Stimulated activated CD8-positive, alpha-beta memory T cell treated with anti-CD3 and anti-CD28 coated beads, Interleukin-7, amount 100 ng/mL, for 4 hours (primary cell): Measurements from ENCODE around the gene STRIP1.
"Not testable (repeated sequence)": the region's sequence is repeated elsewhere in the genome, so short reads cannot be mapped to it uniquely, and the experiment has no call there.

Experiments used
- DNase-seq, 2 donors: peaks; one replicate each; pipeline ENCODE4 v3.0.0-alpha.2; 2020; ENCODE audit warnings: low read depth in 2 of 2

STRIP1 gene

DNA sequence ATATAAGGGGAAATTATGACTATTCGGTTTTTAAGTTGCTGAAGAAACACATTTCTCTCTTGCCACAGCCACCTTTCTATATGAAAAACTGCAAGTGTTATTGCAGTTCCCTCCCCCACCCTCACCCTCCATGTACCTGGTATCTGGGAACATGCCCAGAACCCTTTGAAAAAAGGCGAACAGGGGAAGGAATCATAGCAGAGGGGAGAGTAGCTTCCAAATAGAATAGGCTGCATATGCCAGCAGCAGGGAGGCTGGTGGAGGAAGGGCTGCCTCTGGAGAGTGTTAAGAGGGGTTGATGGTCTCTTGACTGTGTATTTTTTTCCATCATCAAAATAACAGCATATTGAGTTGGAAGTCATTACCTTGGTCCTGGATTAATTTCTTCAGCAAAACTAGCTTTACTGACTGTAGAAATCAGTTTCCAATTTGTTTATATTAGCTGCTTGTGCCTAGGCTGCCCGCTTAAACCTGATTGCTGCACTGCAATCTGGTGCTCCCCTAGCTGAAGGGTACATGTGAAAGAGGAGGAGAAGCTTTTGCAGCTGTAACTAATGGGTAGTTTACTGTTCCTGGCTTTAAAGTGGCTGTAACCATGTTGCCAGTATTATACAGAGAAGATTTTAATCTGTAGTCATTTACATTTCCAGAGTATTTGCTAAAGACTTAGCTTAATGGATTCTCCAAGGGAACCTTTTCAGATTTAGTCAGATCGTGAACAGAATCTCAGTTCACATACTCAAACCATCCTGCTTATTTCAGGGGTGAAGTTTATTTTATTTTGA is 27.2 kb upstream of the STRIP1 start:
- no peak for DNase-seq

DNA sequence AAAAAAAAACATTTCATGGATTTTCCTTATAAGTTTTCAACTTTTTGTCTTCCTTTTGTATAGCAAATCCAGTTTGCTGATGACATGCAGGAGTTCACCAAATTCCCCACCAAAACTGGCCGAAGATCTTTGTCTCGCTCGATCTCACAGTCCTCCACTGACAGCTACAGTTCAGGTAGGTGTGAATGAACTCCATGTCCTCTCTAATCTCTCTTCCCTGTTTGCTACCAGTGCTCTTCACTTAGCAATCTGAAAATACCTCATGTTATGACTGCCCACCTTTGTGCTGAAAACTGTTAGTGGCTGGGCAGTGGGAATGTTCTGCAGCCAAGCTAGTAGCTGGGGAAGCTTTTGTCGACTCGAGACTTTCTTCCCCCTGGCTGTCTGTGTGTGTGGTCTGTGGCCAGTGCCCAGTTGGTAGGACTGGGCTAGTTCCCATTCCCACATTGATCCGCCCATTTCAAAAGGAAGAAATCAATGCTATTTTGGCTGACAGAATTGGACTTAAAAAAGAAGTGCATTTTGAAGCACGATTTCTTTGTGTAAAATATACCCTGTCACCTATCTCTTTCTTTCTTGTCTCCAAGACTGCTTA is 25.4 kb upstream of the STRIP1 start:
- DNase-seq, result no peak

DNA sequence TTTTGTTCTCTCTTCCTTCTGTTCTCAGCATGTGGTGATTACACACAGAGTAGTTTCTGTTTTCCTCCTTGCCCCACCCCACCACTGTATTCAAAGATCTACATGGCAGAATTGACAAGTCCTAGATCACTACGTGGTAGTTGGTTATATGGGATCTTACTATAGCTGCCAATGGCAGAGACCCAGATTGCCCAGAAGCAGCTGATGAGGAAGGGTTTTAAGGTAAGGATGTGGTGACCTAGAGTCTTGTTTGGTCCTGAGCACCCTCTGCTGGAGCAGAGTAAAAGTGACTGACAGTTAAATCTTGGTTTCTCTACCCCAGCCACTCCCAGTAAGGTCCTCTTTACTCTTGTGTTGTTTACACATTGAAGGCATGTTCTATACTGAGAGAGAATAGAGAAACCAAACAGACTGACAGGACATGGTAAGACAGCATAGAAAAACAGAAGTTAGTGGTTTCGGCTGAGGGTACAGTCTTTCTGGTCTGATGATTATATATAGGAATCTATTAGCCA is 22.8 kb upstream of the STRIP1 start:
- DNase-seq, result no peak

DNA sequence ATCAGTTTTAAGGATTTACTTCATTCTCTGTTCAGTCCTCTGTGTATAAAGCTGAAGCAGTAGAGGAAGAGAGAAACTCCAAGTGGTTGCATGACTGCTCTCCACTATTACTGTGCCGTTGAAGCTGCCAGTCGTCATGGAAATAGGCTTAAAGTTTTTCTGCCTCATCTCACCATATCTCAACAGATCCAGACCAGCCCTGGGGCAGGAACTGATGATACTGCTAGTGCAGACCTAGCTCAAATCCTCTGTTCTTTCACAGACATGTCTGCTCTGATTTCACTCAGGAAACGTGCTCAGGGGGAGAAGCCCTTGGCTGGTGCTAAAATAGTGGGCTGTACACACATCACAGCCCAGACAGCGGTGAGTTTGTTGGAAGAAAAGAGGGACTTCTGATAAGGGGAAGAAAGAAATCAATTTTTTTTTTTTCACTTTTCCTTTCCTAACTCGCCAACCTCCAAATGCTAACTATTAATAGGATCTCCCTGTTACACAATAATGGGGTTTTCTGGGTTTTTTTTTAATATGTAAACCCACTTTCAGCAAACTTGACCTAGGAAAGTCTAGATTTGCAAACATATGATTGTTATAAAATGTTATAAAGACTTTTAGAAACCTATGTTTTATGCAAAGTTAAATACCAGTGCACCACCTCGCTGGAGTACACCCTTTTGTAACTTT is 22.2 kb upstream of the STRIP1 start:
- DNase-seq, result no peak

DNA sequence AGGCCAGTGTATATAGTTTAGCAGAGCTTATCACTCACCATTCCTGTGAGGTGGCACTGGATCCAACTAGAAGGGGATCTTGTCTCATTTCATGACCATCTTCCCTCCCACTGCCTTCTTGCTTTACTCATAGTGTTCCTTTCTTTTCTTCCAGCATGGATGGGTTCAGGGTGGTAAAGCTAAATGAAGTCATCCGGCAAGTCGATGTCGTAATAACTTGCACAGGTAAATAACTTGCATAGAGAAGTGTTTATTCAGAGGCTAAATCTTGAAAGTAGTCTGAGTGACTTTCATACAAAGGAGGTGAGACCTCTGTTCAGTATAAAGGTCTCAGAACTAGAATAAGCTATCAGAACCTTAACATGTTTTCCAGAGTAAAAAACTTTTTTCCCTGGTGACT is 16.6 kb upstream of the STRIP1 start:
- DNase-seq, result no peak

DNA sequence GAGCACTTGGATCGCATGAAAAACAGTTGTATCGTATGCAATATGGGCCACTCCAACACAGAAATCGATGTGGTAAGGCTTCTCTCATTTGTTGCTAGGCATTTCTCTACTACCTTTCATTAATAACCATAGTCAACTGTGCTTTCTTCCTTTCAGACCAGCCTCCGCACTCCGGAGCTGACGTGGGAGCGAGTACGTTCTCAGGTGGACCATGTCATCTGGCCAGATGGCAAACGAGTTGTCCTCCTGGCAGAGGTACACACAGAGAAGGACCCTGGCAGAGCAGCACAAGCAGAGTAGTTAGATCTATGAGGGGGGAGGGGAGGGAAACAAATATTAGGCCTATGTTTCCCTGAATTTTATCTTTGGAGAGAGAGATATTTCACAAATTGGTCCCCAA is 16.0 kb upstream of the STRIP1 start:
- DNase-seq, result no peak

DNA sequence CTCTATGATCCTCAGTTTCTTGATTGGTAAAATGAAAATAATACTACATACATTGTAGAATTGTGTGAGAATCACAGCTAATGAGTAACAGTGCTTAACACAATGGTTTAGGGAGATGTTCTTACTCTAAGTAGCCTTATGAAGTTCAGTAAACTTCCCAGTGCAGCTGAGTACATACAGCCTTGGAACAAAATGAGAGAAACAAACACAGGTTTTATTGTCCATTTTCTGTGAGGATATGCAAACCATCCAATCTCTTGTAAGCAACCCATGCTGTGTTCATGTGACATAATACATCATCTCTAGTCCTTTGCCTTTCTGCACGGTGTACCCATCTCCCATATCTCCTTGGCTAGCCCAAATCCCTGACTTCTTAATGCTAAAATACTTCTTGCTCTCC is 14.7 kb upstream of the STRIP1 start:
- no peak for DNase-seq

DNA sequence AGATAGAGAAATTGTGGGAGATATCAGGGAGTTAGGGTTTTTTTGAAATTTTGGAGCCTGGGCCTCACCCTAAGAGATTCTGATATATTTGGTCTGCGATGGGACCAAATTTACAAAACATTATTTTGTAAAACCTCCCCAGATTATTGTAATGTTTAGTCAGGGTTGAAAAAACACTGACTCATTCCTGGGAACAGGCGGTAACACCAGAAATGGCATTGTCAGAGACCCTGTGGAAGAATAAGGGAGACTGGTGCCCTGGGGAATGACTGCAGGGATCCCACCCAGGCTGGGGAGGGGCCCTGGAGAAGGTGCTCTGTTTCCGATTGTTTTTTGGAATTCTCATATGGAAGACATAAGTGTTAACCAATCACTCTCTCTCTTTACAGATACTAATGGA is 13.1 kb upstream of the STRIP1 start:
- DNase-seq, result no peak

DNA sequence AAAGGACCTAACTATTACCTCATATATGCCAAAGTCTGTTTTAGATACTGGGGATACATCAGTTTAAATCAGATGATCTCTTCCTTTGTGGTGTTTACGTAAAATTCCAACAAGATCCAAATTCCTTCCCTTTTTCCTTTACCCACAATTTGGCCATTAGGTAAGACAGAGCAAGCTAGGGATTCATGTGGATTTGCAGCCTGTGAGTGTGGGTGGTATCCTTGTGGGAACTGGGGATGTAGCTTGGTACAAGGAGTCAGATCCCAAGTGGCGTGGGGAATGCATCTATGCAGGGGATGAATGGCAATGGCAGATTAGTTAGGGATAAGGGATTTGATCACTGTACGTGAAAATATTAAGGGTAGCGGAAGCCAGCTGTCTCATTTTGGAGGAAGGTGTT is 9.8 kb upstream of the STRIP1 start:
- no peak for DNase-seq

DNA sequence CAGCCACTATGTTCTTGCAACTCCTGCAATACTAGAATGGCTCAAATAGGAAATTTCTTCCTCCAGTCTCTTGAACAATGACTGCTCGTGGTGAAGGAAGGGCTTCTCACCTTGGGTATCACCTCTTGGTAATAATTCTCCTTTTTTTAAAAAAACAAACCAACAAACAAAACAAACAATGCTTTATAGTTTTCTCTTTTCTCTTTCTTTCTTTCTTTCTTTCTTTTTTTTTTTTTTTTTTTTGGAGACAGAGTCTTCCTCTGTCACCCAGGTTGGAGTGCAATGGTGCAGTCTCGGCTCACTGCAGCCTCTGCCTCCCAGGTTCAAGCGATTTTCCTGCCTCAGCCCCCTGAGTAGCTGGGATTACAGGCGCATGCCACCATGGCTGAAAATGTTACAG is 3.7 kb upstream of the STRIP1 start:
- not testable (repeated sequence) for DNase-seq

DNA sequence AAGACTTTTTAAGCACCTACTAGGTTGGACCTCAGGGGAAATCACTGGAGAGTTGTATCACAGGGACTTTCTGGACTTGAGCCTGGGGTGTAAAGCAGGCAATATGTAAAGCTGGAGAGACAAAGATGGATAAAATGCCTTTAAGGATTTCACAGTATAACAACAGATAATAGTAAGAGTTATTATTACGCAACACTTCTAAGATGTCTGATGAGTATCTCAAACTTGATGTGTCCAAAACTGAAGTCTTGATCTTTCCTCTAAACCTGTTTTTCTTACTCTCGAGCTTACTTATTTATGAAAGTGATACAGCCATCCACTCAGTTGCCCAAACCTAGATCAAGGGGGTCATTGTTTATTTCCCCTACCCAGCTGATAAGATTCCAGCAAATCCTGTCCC is 2.1 kb upstream of the STRIP1 start:
- DNase-seq, result no peak

DNA sequence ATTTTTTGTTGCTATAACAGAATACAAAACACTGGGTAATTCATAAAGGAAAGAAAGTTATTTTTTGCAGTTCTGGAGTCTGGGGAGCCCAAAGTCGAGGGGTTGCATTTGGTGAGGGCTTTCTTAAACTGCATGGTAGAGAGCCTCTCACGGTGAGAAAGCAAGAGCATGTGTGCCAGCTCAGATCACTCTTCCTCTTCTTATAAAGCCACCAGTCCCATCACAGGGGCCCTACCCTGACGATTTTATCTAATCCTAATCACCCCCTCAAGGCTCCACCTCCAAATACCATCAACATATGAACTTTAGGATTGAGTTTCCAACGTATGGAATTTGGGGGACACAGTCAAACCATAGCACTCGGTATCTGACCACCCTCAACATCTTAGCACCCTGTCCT is 1.0 kb upstream of the STRIP1 start:
- no peak for DNase-seq

DNA sequence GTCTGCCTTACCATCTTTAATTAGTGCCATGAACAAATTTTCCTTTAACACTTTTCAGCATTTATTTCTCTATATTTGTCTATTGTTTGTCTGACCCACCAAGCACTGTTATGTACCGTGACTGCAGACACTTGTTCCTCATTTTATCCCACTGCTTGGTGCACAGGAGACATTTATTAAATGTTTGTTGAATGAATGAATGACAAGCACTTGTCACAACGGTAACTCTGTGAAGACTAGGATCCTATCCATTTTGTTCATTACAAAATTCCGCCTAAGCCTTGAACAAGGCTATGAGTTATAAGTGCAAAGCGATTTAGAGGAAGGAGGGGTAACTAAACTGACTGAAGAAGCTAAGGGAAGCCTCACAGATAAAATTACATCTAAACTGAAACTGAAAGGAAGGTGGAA is 379 bp upstream of the STRIP1 start:
- DNase-seq, result no peak

DNA sequence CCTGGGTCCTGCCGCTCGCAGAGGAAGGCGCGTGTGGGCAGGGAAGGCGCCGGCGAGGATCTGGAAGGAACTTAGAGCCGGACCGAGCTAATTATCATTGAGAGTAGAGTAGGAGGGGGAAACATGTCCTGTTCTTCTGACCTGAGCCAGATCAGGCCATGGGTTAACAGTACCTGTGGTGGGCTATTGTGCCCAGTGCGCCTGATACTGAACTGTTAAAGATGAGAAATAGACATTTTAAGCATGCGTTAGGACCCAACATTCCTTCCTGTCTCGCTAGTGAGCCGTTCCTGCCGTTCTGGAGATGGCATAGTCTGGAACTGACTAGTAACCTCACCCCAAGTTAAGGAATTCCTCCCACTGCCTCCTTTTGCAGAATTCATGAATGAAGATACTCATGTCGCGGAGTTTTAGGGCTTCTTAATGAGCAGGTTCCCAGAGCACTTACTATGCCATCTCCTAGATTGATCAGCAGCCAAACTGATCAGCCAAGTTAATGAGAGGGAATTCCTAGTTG is 870 bp downstream of the STRIP1 start:
- DNase-seq, result no peak

DNA sequence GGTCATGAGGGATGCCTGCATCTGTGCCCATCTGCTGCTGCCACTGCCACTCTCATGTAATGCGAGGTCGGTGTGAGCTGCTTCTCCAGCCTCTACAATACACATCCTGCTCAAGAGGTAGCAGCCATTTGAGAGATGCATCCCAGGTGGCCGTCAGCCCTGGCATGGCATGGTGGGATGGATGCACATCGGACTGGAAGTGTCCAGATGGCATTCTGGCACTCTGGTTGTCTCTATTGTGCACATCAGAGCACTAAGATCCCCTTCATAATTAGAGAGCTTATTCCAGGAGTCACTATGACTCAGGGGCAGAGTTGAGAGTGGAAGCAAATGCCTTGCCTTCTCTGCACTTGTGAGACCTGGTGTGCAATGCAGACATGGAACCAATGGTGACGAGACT is 3.8 kb downstream of the STRIP1 start:
- no peak for DNase-seq

DNA sequence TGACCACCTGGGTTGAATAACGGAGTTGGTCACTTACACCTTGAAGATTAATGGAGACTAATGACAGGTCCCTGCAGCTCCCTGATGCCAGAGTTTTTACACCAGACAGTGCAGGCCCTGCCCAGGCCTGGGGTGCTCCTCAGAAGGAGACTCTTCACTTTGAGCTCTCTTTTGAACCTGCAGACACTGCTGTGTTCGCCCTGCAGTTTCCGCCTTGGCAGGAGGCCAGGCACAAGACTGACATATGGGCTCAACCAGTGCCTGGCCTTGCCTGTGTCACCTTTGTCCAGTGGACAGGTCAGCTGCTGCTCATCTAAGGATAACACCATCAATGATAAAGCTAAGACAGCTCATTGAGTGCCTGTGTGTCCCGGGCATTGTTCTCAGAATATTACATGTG is 5.2 kb downstream of the STRIP1 start:
- no peak for DNase-seq

DNA sequence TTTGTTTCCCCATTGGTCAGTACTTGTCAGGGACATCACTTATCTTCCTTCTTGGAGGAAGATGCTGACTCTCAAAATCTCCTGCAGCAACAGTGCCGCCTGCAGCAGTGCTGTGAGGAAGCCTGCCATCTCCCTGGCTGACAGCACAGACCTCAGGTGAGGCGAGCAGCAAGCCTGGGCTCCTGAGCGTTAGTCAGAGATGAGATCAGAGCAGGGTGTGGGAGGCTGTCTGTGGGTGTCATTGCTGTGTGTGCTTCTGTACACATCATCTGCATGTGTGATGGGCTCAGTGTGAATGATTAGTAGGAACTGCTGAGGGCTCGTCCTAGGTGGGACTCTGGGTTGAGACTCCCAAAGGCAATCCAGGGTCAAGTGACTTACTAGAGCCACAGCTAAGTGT is 6.1 kb downstream of the STRIP1 start:
- peak; percentile 18 to 49 for DNase-seq

DNA sequence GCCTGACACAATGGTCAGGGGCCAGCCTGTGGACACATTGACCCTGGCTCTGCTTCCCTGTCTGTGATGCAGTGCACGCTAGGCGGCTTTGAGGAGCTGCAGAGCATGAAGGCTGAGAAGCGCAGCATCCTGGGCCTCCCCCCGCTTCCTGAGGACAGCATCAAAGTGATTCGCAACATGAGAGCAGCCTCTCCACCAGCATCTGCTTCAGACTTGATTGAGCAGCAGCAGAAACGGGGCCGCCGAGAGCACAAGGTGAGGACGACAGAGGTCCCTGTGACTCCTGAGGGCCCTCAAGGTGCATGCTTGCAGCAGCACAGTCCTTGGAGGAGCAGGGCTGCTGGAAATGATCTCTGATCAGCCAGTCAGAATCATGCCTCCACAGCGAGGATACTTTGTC is 8.6 kb downstream of the STRIP1 start:
- no peak for DNase-seq

DNA sequence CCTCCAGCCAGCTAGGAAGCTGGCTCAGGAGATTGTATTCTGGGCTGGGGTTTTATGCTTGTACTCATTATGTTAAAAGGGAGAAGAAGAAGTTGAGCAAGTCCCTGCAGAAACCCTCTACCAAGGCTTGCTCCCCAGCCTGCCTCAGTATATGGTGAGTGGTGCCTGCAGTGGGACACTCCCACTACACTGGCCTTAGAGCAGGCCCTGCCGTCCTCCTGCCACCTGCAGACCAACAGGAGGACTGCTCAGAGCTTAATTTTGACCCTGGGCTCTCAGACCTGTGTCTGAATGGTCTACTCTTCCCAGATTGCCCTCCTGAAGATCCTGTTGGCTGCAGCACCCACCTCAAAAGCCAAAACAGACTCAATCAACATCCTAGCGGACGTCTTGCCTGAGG is 13.0 kb downstream of the STRIP1 start:
- no peak for DNase-seq

DNA sequence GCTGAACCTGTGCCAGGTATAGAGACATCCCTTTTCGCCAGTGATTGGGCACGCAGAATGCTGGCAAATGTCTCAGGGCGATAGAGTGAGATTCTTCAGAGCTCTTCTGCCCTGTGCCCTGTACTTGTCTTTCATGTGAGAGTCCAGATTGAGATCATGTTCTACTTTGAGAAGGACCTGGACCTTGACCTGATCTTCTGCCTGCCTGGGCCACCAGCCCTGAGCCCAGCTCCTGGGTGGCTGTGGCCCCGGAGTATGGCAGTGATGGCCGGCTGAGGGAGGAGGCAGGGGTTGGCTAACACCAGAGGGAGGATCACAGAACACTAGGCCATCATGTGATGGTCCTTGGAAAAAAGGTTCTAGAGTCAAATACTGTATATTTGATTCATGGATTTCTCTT is 13.8 kb downstream of the STRIP1 start:
- DNase-seq, result no peak

DNA sequence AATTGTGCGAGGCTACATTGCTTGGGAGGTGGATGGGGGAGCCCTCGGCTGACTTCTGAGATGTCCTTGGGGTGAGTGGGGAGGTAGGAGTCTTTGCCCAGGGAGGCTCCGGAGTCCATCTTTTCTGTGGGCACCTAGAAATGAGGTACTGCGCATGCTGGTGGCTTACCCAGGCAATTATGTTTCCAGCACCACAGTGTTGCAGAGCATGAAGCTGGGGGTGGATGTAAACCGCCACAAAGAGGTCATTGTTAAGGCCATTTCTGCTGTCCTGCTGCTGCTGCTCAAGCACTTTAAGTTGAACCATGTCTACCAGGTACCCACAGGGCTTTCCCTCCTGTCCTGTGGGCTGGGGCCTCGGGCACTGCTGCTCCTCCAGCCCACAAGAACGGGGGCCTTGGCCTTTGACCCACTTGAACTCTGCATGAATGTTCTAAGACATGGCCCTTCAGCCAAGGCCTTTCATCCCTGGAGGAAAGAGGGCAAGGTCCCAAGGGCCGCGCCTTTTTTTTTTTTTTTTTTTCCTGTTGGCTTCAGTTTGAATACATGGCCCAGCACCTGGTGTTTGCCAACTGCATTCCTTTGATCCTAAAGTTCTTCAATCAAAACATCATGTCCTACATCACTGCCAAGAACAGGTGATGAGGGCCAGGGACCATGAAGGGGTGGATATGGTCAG is 14.6 kb downstream of the STRIP1 start:
- no peak for DNase-seq
